HG02840 (cell line): ENCODE measurements around the gene GNB2.

Source experiments
- ATAC-seq: cut with Tn5 transposase; IDR thresholded peaks from one replicate; pipeline ENCODE4 v1.9.1; 2021; ENCODE audit warnings: mild to moderate bottlenecking, moderate library complexity, moderate number of reproducible peaks; ENCODE audit not compliant: unreplicated experiment, low FRiP score

GNB2 gene

GRCh38 chr7:100680576-100681271, 7.2 kb downstream of the GNB2 start:
- no peak for ATAC-seq

GRCh38 chr7:100681491-100682227, 8.1 kb downstream of the GNB2 start:
- ATAC-seq, result no peak

GRCh38 chr7:100682228-100682741, 8.7 kb downstream of the GNB2 start:
- ATAC-seq, result no peak

GRCh38 chr7:100682991-100683658, 9.6 kb downstream of the GNB2 start:
- no peak for ATAC-seq

GRCh38 chr7:100683659-100684533, 10.4 kb downstream of the GNB2 start:
- no peak for ATAC-seq

- no peak for ATAC-seq
Measured at GRCh38 chr7:100684534-100685042, 11.0 kb downstream of the GNB2 start.

GRCh38 chr7:100685049-100685605, 11.6 kb downstream of the GNB2 start:
- ATAC-seq, result no peak

GRCh38 chr7:100685631-100686145, 12.1 kb downstream of the GNB2 start:
- no peak for ATAC-seq

- no peak for ATAC-seq
Measured at GRCh38 chr7:100686201-100686821, 12.8 kb downstream of the GNB2 start.

GRCh38 chr7:100686822-100687211, 13.3 kb downstream of the GNB2 start:
- ATAC-seq, result no peak

- no peak for ATAC-seq
Measured at GRCh38 chr7:100687261-100687660, 13.7 kb downstream of the GNB2 start.

- no peak for ATAC-seq
Measured at GRCh38 chr7:100687751-100688300, 14.3 kb downstream of the GNB2 start.

GRCh38 chr7:100688326-100688860, 14.9 kb downstream of the GNB2 start:
- no peak for ATAC-seq

GRCh38 chr7:100689230-100690135, 15.9 kb downstream of the GNB2 start:
- ATAC-seq, result no peak

- no peak for ATAC-seq
Measured at GRCh38 chr7:100691676-100692577, 18.4 kb downstream of the GNB2 start.

- no peak for ATAC-seq
Measured at GRCh38 chr7:100692578-100692961, 19.0 kb downstream of the GNB2 start.
